ENCODE results near the gene CXCR4. TPM values are rescaled to one million over a fixed set of nuclear protein-coding genes. Genes with fewer than 3 reads are reported as not detected.

CXCR4 gene
- total and polyA plus RNA-seq, 10 of the 15 experiments (the other 5 are each of a cell fraction or from before 2014, with no cell fraction given) = 31.1 to 749 (median 52.7) TPM

DNA sequence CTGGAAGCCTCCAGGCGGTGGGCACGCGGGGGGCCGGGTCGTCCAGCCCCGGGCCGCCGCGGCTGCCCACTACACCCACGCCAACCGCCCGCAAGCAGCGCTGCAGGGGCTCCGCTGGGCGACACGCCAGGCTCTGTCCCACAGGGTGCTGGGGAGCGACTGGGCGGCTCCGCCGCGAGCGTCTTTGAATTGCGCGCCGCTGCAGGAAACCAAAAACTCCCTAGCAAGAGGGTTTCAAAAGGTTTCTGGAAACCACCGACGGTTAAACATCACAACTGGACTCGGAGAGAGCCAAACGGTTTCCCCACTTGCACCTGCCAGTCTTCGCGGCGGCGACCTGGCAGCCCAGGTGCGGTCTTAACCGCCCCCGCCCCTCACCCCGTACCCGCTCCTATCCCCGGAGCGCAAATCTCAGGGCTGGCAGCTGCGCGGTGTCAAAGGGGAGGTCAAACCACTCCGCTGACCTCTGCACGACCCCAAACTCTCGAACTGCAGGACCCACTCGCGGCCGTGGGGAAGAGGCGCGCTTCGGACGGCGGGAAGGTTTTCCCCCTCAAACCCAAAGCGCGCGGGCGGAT is 1.0 kb downstream of the CXCR4 start (continued):
- TF ChIP-seq BCL3 (IDR thresholded peaks at IDR 0.05; ENCODE audit: borderline replicate concordance, insufficient read depth, low read depth, low read length, poor library complexity, severe bottlenecking) = no peak
- TF ChIP-seq BHLHE40 (IDR thresholded peaks at IDR 0.05; ENCODE audit: borderline replicate concordance in 1 of 2, low read depth in 2 of 2, low read length in 1 of 2) = peak in 1 of 2 experiments; percentile 42; a peak in 2 of 4 replicates
- peak; percentile 42; the same call in 1 of the 2 replicates for TF ChIP-seq NFIC (IDR thresholded peaks at IDR 0.05; ENCODE audit: low read depth, low read length)
- no peak for TF ChIP-seq RFX5 (IDR thresholded peaks at IDR 0.05; ENCODE audit: low read depth, low read length)
- no peak for TF ChIP-seq ZNF274 (IDR thresholded peaks at IDR 0.05; ENCODE audit: insufficient read depth, insufficient read length)
- 0 out of 2 replicates have a peak, but pooled peaks have one; percentile 18 for TF ChIP-seq TBL1XR1 (IDR thresholded peaks at IDR 0.05; ENCODE audit: low read depth, low read length)
- no peak for TF ChIP-seq SP1 (IDR thresholded peaks at IDR 0.05; ENCODE audit: low read depth, low read length)
- TF ChIP-seq NR2C1 (IDR thresholded peaks at IDR 0.05) = peak; percentile 73
- no peak for TF ChIP-seq ATF7 (IDR thresholded peaks at IDR 0.05; ENCODE audit: low read depth)
- TF ChIP-seq CREM (IDR thresholded peaks at IDR 0.05; ENCODE audit: low read depth) = peak; percentile 49
- TF ChIP-seq, protein P1, sequence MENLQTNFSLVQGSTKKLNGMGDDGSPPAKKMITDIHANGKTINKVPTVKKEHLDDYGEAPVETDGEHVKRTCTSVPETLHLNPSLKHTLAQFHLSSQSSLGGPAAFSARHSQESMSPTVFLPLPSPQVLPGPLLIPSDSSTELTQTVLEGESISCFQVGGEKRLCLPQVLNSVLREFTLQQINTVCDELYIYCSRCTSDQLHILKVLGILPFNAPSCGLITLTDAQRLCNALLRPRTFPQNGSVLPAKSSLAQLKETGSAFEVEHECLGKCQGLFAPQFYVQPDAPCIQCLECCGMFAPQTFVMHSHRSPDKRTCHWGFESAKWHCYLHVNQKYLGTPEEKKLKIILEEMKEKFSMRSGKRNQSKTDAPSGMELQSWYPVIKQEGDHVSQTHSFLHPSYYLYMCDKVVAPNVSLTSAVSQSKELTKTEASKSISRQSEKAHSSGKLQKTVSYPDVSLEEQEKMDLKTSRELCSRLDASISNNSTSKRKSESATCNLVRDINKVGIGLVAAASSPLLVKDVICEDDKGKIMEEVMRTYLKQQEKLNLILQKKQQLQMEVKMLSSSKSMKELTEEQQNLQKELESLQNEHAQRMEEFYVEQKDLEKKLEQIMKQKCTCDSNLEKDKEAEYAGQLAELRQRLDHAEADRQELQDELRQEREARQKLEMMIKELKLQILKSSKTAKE (IDR thresholded peaks at IDR 0.05; ENCODE audit: low read depth, poor library complexity, severe bottlenecking) = no peak
- TF ChIP-seq SIX5 (IDR thresholded peaks at IDR 0.05; ENCODE audit: low read depth, low read length, severe bottlenecking) = no peak
- peak; percentile 16 for TF ChIP-seq POLR2A (IDR thresholded peaks at IDR 0.05; ENCODE audit: low read depth, low read length)
- peak; percentile 72; the same call in 1 of the 2 replicates for TF ChIP-seq TCF3 (IDR thresholded peaks at IDR 0.05; ENCODE audit: borderline replicate concordance, insufficient read depth, low read depth, low read length)
- no peak for TF ChIP-seq NFYB (IDR thresholded peaks at IDR 0.05; ENCODE audit: insufficient read depth, low read depth, low read length)
- no peak; the same call in 1 of the 2 replicates for TF ChIP-seq MXI1 (IDR thresholded peaks at IDR 0.05; ENCODE audit: low read depth, low read length)
- TF ChIP-seq ZNF24 (IDR thresholded peaks at IDR 0.05) = no peak
- TF ChIP-seq ESRRA (IDR thresholded peaks at IDR 0.05; ENCODE audit: low read length) = no peak
- 0 out of 2 replicates have a peak, but pooled peaks have one; percentile 7 for TF ChIP-seq CREB1 (IDR thresholded peaks at IDR 0.05; ENCODE audit: low read depth)
- no peak for TF ChIP-seq PAX8 (IDR thresholded peaks at IDR 0.05)
- no peak for TF ChIP-seq RELA (IDR thresholded peaks at IDR 0.05; ENCODE audit: borderline replicate concordance, partially characterized antibody)
- TF ChIP-seq JUND (IDR thresholded peaks at IDR 0.05; ENCODE audit: low read depth, low read length) = no peak
- TF ChIP-seq MTA3 (IDR thresholded peaks at IDR 0.05; ENCODE audit: borderline replicate concordance, low read length) = 0 out of 2 replicates have a peak, but pooled peaks have one; percentile 44
- TF ChIP-seq SMAD1 (IDR thresholded peaks at IDR 0.05; ENCODE audit: low read depth, partially characterized antibody) = no peak
- TF ChIP-seq RELB (IDR thresholded peaks at IDR 0.05; ENCODE audit: low read depth) = peak; percentile 76
- TF ChIP-seq EP300 (IDR thresholded peaks at IDR 0.05; ENCODE audit: borderline replicate concordance in 1 of 2, control insufficient read depth in 1 of 2, low read depth in 2 of 2, low read length in 2 of 2) = peak; percentile 29 to 63; a peak in 3 of 4 replicates
- no peak for TF ChIP-seq ZNF217 (IDR thresholded peaks at IDR 0.05)
- peak; percentile 92 for TF ChIP-seq SIN3A (IDR thresholded peaks at IDR 0.05; ENCODE audit: low read depth, low read length)

Data from GM12878 (cell line).